SK-N-SH treated with all-trans-retinoic acid at 6 μM for 48 hours (cell line): Measurements from ENCODE around the gene CCDC30.
"Not testable (repeated sequence)": the region's sequence is repeated elsewhere in the genome, so short reads cannot be mapped to it uniquely, and the experiment has no call there.

Source experiments
- ATAC-seq: fragments of 200-7000 bp; cut with Tn5 transposase; 3 replicates; pipeline ENCODE4 v1.9.1; 2020; ENCODE audit warnings: mild to moderate bottlenecking, moderate library complexity
- ARNTL ChIP-seq: fragments of 450-650 bp; formaldehyde crosslinking; IDR thresholded peaks from 2 replicates; pipeline ENCODE4 v1.5.0; 2020; ENCODE audit warnings: low read depth, mild to moderate bottlenecking, moderate library complexity, borderline replicate concordance
- ESRRG ChIP-seq: fragments of 250-450 bp; sonication (Bioruptor Pico); IDR thresholded peaks from 2 replicates; pipeline ENCODE4 v1.6.1; 2021; ENCODE audit warnings: mild to moderate bottlenecking
- GLIS3 ChIP-seq: fragments of 250-450 bp; sonication (Bioruptor Pico); IDR thresholded peaks from 2 replicates; pipeline ENCODE4 v1.5.0; 2020; ENCODE audit warnings: mild to moderate bottlenecking, moderate library complexity
- OSR1 ChIP-seq: fragments of 250-450 bp; sonication (Bioruptor Pico); IDR thresholded peaks from 2 replicates; pipeline ENCODE4 v1.8.0; 2022; ENCODE audit warnings: moderate library complexity, mild to moderate bottlenecking, inconsistent platforms
- PPARA ChIP-seq: fragments of 250-450 bp; sonication (Bioruptor Pico); IDR thresholded peaks from 2 replicates; pipeline ENCODE4 v1.5.0; 2020; ENCODE audit warnings: mild to moderate bottlenecking, borderline replicate concordance
- SNAI2 ChIP-seq: fragments of 250-450 bp; sonication (Bioruptor Pico); IDR thresholded peaks from 2 replicates; pipeline ENCODE4 v1.5.0; 2020; ENCODE audit warnings: mild to moderate bottlenecking, moderate library complexity
- TCF4 ChIP-seq: fragments of 250-450 bp; sonication (Bioruptor Pico); IDR thresholded peaks from 2 replicates; pipeline ENCODE4 v1.8.0; 2021; ENCODE audit warnings: mild to moderate bottlenecking, moderate library complexity, borderline replicate concordance
- TSHZ2 ChIP-seq: fragments of 250-450 bp; sonication (Bioruptor Pico); IDR thresholded peaks from 2 replicates; pipeline ENCODE4 v1.5.0; 2020; ENCODE audit warnings: mild to moderate bottlenecking, moderate library complexity
- ZFP3 ChIP-seq: fragments of 250-450 bp; sonication (Bioruptor Pico); IDR thresholded peaks from 2 replicates; pipeline ENCODE4 v1.5.0; 2020; ENCODE audit warnings: mild to moderate bottlenecking, moderate library complexity
- ZFP30 ChIP-seq: fragments of 450-650 bp; formaldehyde crosslinking; IDR thresholded peaks from 2 replicates; pipeline ENCODE4 v1.5.0; 2022; ENCODE audit warnings: mild to moderate bottlenecking, moderate library complexity
- ZNF565 ChIP-seq: fragments of 450-650 bp; formaldehyde crosslinking; conservative IDR thresholded peaks from 2 replicates; pipeline ENCODE4 v1.5.0; 2020; ENCODE audit warnings: low read depth, mild to moderate bottlenecking, moderate library complexity
- ZNF70 ChIP-seq: fragments of 450-650 bp; formaldehyde crosslinking; IDR thresholded peaks from 2 replicates; pipeline ENCODE4 v1.5.0; 2020; ENCODE audit warnings: mild to moderate bottlenecking, moderate library complexity
- ZNF8 ChIP-seq: fragments of 450-650 bp; formaldehyde crosslinking; IDR thresholded peaks from 2 replicates; pipeline ENCODE4 v1.5.0; 2020; ENCODE audit warnings: mild to moderate bottlenecking, moderate library complexity
- TF ChIP-seq, protein P1 (sequence below): fragments of 250-450 bp; sonication (Bioruptor Pico); IDR thresholded peaks from 2 replicates; pipeline ENCODE4 v1.5.1; 2020; ENCODE audit warnings: low read depth, mild to moderate bottlenecking, moderate library complexity
- TF ChIP-seq, protein P2 (sequence below): fragments of 250-450 bp; sonication (Bioruptor Pico); IDR thresholded peaks from 2 replicates; pipeline ENCODE4 v1.8.0; 2021; ENCODE audit warnings: low read depth, mild to moderate bottlenecking, moderate library complexity, borderline replicate concordance

Gene CCDC30

DNA sequence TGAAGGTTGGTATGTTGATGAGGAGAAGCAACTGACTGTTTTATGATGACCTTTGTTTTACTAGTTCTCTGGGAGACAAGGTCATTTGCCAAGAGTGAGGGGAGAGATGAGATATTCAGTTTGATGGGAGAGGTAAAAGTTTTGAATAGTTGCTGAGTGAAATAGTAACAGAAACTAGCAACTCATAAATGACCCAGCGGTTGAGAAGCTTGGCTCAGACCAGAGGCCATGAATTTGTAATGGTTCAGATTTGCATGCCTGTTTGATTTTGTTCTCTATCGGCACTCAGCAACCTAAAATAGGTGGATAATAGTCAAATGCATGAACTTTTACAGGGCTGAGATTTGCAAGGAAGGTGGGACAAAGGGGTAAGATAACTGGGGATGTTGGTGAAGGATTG lies 6.6 kb downstream of the CCDC30 start (continued):
- TF ChIP-seq OSR1 (CRISPR knock-in tag): no peak
- TF ChIP-seq ZNF70: no peak
- TF ChIP-seq, protein P1, sequence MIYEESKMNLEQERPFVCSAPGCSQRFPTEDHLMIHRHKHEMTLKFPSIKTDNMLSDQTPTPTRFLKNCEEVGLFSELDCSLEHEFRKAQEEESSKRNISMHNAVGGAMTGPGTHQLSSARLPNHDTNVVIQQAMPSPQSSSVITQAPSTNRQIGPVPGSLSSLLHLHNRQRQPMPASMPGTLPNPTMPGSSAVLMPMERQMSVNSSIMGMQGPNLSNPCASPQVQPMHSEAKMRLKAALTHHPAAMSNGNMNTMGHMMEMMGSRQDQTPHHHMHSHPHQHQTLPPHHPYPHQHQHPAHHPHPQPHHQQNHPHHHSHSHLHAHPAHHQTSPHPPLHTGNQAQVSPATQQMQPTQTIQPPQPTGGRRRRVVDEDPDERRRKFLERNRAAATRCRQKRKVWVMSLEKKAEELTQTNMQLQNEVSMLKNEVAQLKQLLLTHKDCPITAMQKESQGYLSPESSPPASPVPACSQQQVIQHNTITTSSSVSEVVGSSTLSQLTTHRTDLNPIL: no peak
- no peak for TF ChIP-seq ZFP30 (CRISPR knock-in tag)
- no peak for TF ChIP-seq ZFP3 (CRISPR knock-in tag)
- TF ChIP-seq, all 23 proteins: peak for 0

DNA sequence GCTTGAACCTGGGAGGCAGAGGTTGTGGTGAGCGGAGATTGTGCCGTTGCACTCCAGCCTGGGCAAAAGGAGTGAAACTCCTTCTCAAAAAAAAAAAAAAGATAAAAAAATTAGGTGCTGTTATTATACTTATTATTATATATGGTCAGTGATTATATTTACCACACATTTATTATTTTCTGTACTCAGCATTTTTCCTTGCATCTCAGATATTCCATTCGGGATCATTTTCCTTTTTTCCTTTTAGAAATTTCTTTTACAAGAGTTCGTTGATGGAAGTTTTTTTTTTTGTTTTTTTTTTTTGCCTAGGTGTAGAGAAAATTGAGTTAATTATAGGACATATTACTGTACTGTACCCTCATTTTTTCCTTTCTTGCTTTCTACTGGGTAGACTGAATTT lies 13.5 kb downstream of the CCDC30 start:
- ATAC-seq: no peak
- no peak for TF ChIP-seq TSHZ2 (CRISPR knock-in tag)
- TF ChIP-seq, protein P2, sequence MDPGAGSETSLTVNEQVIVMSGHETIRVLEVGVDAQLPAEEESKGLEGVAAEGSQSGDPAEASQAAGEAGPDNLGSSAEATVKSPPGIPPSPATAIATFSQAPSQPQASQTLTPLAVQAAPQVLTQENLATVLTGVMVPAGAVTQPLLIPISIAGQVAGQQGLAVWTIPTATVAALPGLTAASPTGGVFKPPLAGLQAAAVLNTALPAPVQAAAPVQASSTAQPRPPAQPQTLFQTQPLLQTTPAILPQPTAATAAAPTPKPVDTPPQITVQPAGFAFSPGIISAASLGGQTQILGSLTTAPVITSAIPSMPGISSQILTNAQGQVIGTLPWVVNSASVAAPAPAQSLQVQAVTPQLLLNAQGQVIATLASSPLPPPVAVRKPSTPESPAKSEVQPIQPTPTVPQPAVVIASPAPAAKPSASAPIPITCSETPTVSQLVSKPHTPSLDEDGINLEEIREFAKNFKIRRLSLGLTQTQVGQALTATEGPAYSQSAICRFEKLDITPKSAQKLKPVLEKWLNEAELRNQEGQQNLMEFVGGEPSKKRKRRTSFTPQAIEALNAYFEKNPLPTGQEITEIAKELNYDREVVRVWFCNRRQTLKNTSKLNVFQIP (CRISPR knock-in tag): no peak
- TF ChIP-seq, all 23 proteins: peak for 0

GRCh38 chr1:42477354-42477753 lies 14.3 kb downstream of the CCDC30 start:
- not testable (repeated sequence) for ATAC-seq

DNA sequence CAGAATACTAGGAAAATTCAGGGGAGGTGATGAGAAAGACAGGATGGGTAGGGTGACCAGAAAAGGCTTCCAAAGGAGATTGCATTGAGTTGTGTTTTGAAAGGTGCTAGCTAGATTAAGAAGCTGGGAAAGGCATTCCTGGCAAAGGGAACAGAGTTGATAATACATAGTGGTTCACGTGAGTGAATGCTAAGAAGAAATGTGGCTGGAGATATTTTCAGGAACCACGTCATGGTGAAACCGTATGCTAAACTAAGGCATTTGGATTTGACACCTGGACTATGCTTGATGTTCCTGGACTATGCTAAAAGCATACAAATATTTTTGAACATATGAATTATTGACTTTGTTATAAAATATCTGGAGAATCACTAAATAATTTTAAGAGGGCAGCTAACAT lies 14.7 kb downstream of the CCDC30 start:
- ATAC-seq: no peak

More for the DNA sequence above, 14.7 kb downstream of the CCDC30 start:
- TF ChIP-seq ZFP30 (CRISPR knock-in tag) (no peak), PPARA (CRISPR knock-in tag) (no peak), TSHZ2 (CRISPR knock-in tag) (no peak), ZNF8 (CRISPR knock-in tag) (no peak), SNAI2 (CRISPR knock-in tag) (no peak), ESRRG (CRISPR knock-in tag) (no peak), ZFP3 (CRISPR knock-in tag) (no peak), TCF4 (no peak), GLIS3 (no peak), ZNF565 (CRISPR knock-in tag) (no peak), ARNTL (CRISPR knock-in tag) (no peak)
- TF ChIP-seq, protein P2 (CRISPR knock-in tag): no peak
